ENCODE measurements around the gene ARHGAP4. TPM values are rescaled to one million over a fixed set of nuclear protein-coding genes. Genes with fewer than 3 reads are reported as not detected.

ARHGAP4 gene
- total and polyA plus RNA-seq, 10 of the 15 experiments (the other 5 are each of a cell fraction or from before 2014, with no cell fraction given): 0.71 to 120 (median 44.3) TPM

GRCh38 chrX:153926858-153927671 lies 1.0 kb upstream of the ARHGAP4 start (continued):
- no peak for TF ChIP-seq NFYA (IDR thresholded peaks at IDR 0.05; ENCODE audit: borderline replicate concordance, low read depth, low read length)
- peak; percentile 15; the same call in 1 of the 2 replicates for TF ChIP-seq MTA2 (IDR thresholded peaks at IDR 0.05; ENCODE audit: low read depth)
- TF ChIP-seq MTA3 (IDR thresholded peaks at IDR 0.05; ENCODE audit: borderline replicate concordance, low read length): peak; percentile 60; the same call in 1 of the 2 replicates
- TF ChIP-seq RAD21 (IDR thresholded peaks at IDR 0.05; ENCODE audit: insufficient read depth, low read depth, low read length): no peak
- no peak for TF ChIP-seq TARDBP (IDR thresholded peaks at IDR 0.05; ENCODE audit: borderline replicate concordance)
- no peak for TF ChIP-seq STAT3 (IDR thresholded peaks at IDR 0.05; ENCODE audit: low read depth, low read length)
- 0 out of 2 replicates have a peak, but pooled peaks have one; percentile 46 for TF ChIP-seq CHD2 (IDR thresholded peaks at IDR 0.05; ENCODE audit: borderline replicate concordance, low read depth, low read length)
- TF ChIP-seq BHLHE40 (IDR thresholded peaks at IDR 0.05; ENCODE audit: borderline replicate concordance in 1 of 2, low read depth in 2 of 2, low read length in 1 of 2): peak in 1 of 2 experiments; percentile 39; a peak in 2 of 4 replicates
- TF ChIP-seq GATAD2B (conservative IDR thresholded peaks at IDR 0.05; ENCODE audit: low read depth): peak; percentile 30; the same call in 1 of the 2 replicates
- 0 out of 2 replicates have a peak, but pooled peaks have one; percentile 60 for TF ChIP-seq PAX5 (IDR thresholded peaks at IDR 0.05; ENCODE audit: borderline replicate concordance, low read depth, low read length)
- no peak for TF ChIP-seq EZH2 (IDR thresholded peaks at IDR 0.05; ENCODE audit: borderline replicate concordance, control insufficient read depth, low read depth, low read length)
- TF ChIP-seq CTCF (IDR thresholded peaks at IDR 0.05 in 2 of 3, conservative IDR thresholded peaks at IDR 0.05 in 1 of 3; ENCODE audit: control insufficient read depth in 2 of 3, extremely low read depth in 1 of 3, insufficient read depth in 1 of 3, low read depth in 3 of 3, low read length in 3 of 3): peak in 1 of 3 experiments; percentile 14; a peak in 1 of 6 replicates
- TF ChIP-seq ESRRA (IDR thresholded peaks at IDR 0.05; ENCODE audit: low read length): no peak
- no peak for TF ChIP-seq CHD1 (IDR thresholded peaks at IDR 0.05; ENCODE audit: low read depth, low read length)
- TF ChIP-seq E2F4 (IDR thresholded peaks at IDR 0.05; ENCODE audit: low read depth, low read length): no peak
- no peak for TF ChIP-seq JUND (IDR thresholded peaks at IDR 0.05; ENCODE audit: low read depth, low read length)
- TF ChIP-seq ASH2L (IDR thresholded peaks at IDR 0.05; ENCODE audit: borderline replicate concordance, low read depth): no peak
- TF ChIP-seq RUNX3 (IDR thresholded peaks at IDR 0.05; ENCODE audit: low read length): peak; percentile 85
- peak; percentile 92 for TF ChIP-seq TCF12 (IDR thresholded peaks at IDR 0.05; ENCODE audit: low read depth, low read length)
- peak; percentile 51; the same call in 1 of the 2 replicates for TF ChIP-seq POLR2AphosphoS5 (IDR thresholded peaks at IDR 0.05; ENCODE audit: low read length)
- TF ChIP-seq NFXL1 (IDR thresholded peaks at IDR 0.05; ENCODE audit: borderline replicate concordance): no peak
- TF ChIP-seq ZNF217 (IDR thresholded peaks at IDR 0.05): no peak
- peak; percentile 59; the same call in 1 of the 2 replicates for TF ChIP-seq RELB (IDR thresholded peaks at IDR 0.05; ENCODE audit: low read depth)
- TF ChIP-seq LARP7 (IDR thresholded peaks at IDR 0.05): no peak
- peak; percentile 28; the same call in 1 of the 2 replicates for TF ChIP-seq BCL11A (IDR thresholded peaks at IDR 0.05; ENCODE audit: low read depth, low read length)

Data from GM12878 (cell line).